ENCODE measurements around the gene ZNF750.

- TF ChIP-seq, protein P1, sequence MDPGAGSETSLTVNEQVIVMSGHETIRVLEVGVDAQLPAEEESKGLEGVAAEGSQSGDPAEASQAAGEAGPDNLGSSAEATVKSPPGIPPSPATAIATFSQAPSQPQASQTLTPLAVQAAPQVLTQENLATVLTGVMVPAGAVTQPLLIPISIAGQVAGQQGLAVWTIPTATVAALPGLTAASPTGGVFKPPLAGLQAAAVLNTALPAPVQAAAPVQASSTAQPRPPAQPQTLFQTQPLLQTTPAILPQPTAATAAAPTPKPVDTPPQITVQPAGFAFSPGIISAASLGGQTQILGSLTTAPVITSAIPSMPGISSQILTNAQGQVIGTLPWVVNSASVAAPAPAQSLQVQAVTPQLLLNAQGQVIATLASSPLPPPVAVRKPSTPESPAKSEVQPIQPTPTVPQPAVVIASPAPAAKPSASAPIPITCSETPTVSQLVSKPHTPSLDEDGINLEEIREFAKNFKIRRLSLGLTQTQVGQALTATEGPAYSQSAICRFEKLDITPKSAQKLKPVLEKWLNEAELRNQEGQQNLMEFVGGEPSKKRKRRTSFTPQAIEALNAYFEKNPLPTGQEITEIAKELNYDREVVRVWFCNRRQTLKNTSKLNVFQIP (CRISPR knock-in tag; IDR thresholded peaks at IDR 0.05; ENCODE audit: borderline replicate concordance, low read depth) = no peak
- TF ChIP-seq CSRNP3 (CRISPR knock-in tag; IDR thresholded peaks at IDR 0.05) = no peak
- no peak for TF ChIP-seq OSR1 (CRISPR knock-in tag; IDR thresholded peaks at IDR 0.05)
- TF ChIP-seq ARNTL (CRISPR knock-in tag; IDR thresholded peaks at IDR 0.05; ENCODE audit: borderline replicate concordance, low read depth) = no peak
- TF ChIP-seq ZFP3 (CRISPR knock-in tag; IDR thresholded peaks at IDR 0.05) = no peak
- TF ChIP-seq, protein P2, sequence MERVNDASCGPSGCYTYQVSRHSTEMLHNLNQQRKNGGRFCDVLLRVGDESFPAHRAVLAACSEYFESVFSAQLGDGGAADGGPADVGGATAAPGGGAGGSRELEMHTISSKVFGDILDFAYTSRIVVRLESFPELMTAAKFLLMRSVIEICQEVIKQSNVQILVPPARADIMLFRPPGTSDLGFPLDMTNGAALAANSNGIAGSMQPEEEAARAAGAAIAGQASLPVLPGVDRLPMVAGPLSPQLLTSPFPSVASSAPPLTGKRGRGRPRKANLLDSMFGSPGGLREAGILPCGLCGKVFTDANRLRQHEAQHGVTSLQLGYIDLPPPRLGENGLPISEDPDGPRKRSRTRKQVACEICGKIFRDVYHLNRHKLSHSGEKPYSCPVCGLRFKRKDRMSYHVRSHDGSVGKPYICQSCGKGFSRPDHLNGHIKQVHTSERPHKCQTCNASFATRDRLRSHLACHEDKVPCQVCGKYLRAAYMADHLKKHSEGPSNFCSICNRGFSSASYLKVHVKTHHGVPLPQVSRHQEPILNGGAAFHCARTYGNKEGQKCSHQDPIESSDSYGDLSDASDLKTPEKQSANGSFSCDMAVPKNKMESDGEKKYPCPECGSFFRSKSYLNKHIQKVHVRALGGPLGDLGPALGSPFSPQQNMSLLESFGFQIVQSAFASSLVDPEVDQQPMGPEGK (CRISPR knock-in tag; IDR thresholded peaks at IDR 0.05; ENCODE audit: borderline replicate concordance) = no peak
- no peak for TF ChIP-seq CREB5 (CRISPR knock-in tag; IDR thresholded peaks at IDR 0.05; ENCODE audit: low read depth)
- TF ChIP-seq ZC3H10 (CRISPR knock-in tag; IDR thresholded peaks at IDR 0.05) = no peak
- no peak for TF ChIP-seq CSDC2 (CRISPR knock-in tag; IDR thresholded peaks at IDR 0.05)
These were observed 9.5 kb upstream of the ZNF750 start for GRCh38 chr17:82849076-82849945.
